DND-41 (cell line): ENCODE data around the gene TRIM24.

Experiments used
- EZH2 ChIP-seq: IDR thresholded peaks from 3 replicates; pipeline ENCODE4 v1.6.1; 2012; ENCODE audit warnings: borderline replicate concordance, low read depth, mild to moderate bottlenecking, moderate library complexity, low read length, inconsistent platforms; ENCODE audit not compliant: severe bottlenecking
- TF ChIP-seq, protein P1 (sequence below): IDR thresholded peaks from 2 replicates; pipeline ENCODE4 v1.5.1; 2012; ENCODE audit warnings: borderline replicate concordance, low read length, moderate library complexity, mild to moderate bottlenecking; ENCODE audit not compliant: poor library complexity, severe bottlenecking; ENCODE audit errors: extremely low read depth

DNA sequence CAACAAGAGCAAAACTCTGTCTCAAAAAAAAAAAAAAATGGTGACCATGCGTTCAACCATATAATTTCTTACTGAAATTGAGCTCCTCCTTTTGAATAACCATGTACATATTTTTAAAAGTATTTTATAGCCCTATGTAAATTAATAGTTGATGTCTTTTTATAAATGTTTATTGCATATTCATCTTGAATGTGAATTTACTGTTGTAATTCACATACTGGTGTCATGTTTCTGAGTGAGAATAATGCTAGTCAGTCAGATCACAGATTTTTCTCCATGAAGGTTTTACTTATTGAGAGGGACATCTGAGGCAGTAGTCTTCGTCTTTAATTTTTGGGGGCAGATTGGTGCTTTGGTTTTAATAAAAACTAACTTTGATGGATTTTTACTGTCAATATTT, 128.9 kb downstream of the TRIM24 start:
- no peak for TF ChIP-seq EZH2
- TF ChIP-seq, protein P1, sequence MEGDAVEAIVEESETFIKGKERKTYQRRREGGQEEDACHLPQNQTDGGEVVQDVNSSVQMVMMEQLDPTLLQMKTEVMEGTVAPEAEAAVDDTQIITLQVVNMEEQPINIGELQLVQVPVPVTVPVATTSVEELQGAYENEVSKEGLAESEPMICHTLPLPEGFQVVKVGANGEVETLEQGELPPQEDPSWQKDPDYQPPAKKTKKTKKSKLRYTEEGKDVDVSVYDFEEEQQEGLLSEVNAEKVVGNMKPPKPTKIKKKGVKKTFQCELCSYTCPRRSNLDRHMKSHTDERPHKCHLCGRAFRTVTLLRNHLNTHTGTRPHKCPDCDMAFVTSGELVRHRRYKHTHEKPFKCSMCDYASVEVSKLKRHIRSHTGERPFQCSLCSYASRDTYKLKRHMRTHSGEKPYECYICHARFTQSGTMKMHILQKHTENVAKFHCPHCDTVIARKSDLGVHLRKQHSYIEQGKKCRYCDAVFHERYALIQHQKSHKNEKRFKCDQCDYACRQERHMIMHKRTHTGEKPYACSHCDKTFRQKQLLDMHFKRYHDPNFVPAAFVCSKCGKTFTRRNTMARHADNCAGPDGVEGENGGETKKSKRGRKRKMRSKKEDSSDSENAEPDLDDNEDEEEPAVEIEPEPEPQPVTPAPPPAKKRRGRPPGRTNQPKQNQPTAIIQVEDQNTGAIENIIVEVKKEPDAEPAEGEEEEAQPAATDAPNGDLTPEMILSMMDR = no peak
